GM12874 (cell line): Measurements from ENCODE around the gene ABCB1.

Source experiments
- TF ChIP-seq, protein P1 (sequence below): IDR thresholded peaks from 2 replicates; pipeline ENCODE4 v1.5.1; 2011; ENCODE audit warnings: low read depth, mild to moderate bottlenecking, control low read depth, low read length, moderate library complexity; ENCODE audit not compliant: insufficient read depth

Gene ABCB1

DNA sequence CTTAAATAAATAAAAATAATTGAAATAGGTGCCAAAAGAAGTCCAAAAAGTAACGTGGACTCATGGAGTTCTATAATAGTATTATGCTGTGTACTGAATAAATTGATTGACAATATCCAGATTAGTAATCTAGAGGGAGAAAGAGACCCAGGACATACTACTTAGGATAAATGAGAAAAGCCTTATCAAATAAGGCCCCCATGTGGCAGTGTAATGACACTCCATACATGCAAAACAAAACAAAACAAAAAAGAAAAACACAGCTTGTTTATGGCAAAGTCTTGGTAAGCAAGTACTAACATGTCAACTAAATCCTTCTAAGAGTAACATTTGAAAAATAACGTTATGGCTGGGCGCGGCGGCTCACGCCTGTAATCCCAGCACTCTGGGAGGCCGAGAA, 23.9 kb upstream of the ABCB1 start:
- TF ChIP-seq, protein P1, sequence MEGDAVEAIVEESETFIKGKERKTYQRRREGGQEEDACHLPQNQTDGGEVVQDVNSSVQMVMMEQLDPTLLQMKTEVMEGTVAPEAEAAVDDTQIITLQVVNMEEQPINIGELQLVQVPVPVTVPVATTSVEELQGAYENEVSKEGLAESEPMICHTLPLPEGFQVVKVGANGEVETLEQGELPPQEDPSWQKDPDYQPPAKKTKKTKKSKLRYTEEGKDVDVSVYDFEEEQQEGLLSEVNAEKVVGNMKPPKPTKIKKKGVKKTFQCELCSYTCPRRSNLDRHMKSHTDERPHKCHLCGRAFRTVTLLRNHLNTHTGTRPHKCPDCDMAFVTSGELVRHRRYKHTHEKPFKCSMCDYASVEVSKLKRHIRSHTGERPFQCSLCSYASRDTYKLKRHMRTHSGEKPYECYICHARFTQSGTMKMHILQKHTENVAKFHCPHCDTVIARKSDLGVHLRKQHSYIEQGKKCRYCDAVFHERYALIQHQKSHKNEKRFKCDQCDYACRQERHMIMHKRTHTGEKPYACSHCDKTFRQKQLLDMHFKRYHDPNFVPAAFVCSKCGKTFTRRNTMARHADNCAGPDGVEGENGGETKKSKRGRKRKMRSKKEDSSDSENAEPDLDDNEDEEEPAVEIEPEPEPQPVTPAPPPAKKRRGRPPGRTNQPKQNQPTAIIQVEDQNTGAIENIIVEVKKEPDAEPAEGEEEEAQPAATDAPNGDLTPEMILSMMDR, result no peak

DNA sequence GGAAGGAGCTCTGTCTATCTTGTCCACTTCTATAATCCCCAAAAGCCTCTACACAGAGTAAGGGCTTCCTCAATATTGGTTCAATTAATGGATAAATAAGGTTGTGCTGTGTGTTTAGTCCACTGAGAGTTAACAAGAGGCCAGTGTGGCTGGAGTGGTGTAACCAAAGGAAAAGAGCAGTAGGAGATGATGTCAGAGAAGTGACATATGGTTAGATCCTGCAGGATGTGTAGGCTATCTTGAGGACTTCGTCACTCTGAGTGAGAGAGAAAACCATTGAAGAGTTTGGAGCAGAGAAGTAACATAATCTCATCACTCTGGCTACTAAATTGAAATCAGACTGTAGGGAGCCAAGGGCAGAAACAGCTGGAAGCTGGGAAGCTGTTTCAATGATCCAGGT, 14.5 kb upstream of the ABCB1 start:
- TF ChIP-seq, protein P1, result no peak

DNA sequence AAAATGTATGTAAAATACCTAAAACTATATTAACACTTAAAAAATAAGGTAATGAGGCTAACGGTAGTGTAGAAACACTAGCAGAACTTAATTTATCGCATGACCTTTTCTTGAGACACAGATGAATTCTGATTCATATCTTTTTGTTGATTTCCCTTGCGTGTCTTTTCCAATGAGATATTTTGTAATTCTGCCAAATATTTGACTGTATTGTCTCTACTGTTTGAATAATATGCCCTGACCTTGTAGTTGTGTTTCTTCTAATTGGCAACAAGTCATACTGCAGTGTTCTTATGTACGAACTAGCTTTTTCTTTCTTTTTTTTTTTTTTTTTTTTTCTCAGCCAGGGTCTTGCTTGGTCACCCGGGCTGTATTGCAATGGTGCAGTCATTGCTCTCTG, 9.2 kb upstream of the ABCB1 start:
- TF ChIP-seq, protein P1, result no peak

DNA sequence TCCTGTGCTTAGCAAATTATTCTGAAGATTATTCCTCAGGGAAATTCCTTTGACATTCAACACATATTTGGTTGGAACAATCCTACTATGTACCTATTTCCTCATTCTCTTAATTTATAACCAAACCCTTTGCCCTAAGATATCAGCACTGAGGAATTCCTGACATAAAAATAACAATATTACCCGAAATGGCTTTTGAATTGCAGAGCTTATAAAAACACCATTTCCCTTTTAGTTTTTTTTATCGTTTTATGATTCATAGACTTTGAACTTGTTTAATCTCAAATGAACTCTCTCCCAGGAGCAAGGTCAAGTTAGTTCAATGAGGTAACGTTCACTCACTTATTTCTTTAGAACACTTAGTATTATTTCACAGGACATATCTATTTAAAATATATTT, 7.7 kb upstream of the ABCB1 start:
- TF ChIP-seq, protein P1, result no peak

DNA sequence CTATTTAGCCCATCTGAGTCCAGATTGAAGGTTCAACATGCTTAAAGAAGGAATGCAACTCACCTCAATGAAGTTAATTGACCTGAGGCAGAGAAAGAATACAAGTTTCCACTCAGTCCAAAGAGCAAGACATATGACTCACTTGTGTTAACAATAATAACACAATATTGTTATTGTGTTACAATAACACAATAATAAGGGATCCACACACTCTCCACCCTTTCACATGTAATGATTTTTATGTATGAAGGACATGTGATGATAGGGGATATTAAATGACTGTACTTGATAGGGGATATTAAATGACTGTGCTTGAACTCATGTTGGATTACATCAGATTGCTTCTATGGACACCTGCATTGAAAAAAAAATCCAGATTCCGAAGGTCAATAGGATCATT, 3.6 kb upstream of the ABCB1 start:
- TF ChIP-seq, protein P1, result no peak

DNA sequence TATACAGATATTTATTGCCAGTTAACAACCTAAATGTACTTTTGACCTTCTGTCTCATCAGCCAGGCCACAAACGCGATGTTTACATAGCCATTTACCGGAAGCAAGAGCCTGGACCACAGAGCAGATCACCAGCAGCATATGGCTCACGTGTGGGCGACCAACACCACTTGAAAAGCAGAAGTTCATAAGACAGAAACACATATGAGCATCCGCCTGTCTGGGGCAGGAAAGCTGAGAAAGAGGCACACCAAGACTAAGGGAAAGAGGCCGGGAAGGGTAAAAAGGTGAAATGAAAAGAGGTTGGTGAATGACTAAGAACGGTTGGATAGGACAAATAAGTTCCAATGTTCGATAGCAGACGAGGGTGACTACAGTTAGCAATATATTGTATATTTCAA, 1.3 kb downstream of the ABCB1 start:
- TF ChIP-seq, protein P1, result no peak

DNA sequence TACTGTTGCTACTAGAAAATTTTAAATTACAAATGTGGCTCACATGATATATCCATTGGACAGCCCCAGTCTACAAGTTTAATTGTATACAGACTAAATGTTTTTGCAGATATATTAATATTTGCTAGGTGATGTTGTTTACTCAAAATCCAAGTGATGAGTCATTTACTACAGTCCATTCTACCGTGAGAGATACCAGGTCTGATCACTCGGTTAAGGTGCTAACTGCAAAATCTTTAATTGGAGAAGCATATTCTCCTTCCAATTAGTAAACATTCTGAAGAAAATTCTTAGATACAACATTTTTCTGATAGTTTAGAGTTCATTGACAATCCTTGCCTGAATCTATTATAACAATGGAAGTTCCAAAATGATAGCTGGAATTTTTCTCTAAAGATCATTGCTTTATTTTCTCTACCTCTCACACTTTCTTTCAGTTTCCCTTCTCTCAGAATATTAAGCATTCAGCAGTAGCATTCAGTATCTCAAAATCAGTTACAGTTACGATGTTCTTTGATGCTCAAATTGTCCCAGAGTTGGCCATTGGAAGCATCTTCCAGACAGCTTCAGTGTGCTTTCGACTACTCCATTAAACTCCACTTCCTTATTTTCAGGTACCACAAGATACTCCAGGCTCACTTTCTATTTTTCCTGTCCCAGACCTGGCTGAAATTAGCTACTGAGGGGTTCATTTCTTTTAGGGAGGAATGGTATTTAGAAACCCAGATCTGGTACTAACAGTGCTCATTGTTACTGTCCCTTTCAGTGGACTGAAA, 2.3 kb downstream of the ABCB1 start:
- TF ChIP-seq, protein P1, result no peak
